ENCODE measurements around the gene POMT2. TPM values are rescaled to one million over a fixed set of nuclear protein-coding genes. Genes with fewer than 3 reads are reported as not detected.

Gene POMT2
- total and polyA plus RNA-seq, 11 donors: 7.0 to 27.6 (median 15.3) TPM

- TF ChIP-seq CTCF (IDR thresholded peaks at IDR 0.05): no peak
- no peak for TF ChIP-seq POLR2A (IDR thresholded peaks at IDR 0.05)
- intact Hi-C loops (cut with DNase I): loop anchor here in 1 of 10 donors (10.0 kb wide), 1 partner anchor 258 kb away; no protein-coding TSS in a partner anchor
- Histone ChIP-seq H3K36me3 (peaks cover 0 to 80% (median 44%) of the 10 kb centered on the region in 9 donors), H3K9me3 (no peaks in the 10 kb centered on the region), H3K4me3 (no peak overlapping the region), H3K27ac (no peak overlapping the region), H3K27me3 (no peaks in the 10 kb centered on the region), H3K4me1 (no peaks in the 10 kb centered on the region)
- WGBS, 4 donors: 87 to 94% (median 89%) methylated on average over 8 of the region's 8 CpGs
- ATAC-seq (no peak), DNase-seq (no peak)
These were observed 23.8 kb downstream of the POMT2 start for GRCh38 chr14:77296906-77297305.

DNA sequence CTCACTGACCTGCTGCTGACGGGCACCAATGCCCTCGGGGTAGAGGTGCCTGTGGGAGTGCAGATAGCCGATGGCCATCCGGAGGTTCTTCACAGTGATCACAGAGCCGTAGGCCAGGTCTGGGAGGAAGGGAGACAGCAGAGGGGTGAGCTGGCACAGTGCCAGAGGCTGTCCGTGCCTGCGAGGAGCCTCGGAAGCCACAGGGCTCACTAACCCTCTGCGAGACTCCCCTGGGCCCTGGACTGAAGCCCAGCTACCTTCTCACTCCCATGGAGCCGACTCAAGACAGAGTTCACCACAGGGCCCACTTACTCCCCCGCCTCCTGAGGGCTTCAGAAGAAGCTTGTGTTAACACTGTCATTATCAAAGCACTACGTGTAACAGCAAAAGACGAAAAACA lies 24.5 kb downstream of the POMT2 start:
- no peak for ATAC-seq

DNA sequence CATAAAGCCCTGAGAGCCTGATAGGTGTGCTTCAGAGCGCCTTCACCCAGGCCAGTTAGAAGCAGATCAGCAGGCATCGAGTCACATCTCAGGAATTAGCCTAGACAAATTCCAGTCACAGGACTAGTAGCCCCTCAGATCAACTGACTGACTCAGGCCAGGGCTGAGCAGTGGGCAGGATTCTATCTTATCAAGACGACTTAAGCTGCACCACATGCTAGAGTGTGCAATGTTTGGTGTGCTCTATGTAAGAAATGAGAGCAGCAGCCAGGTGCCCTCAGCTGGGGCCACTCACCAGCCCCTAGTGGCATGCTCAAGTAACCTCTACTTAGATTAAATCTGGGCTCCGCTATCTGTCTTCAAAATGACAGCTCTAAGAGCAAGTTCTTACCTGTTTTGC lies 30.0 kb downstream of the POMT2 start:
- H3K27me3 ChIP-seq: no peaks in the 10 kb centered on the region
- ATAC-seq (no peak), DNase-seq (no peak)
- no peak for TF ChIP-seq CTCF (IDR thresholded peaks at IDR 0.05)
- TF ChIP-seq POLR2A (IDR thresholded peaks at IDR 0.05): no peak
- peaks cover 0 to 94% (median 55%) of the 10 kb centered on the region in 9 donors for H3K36me3 ChIP-seq
- 73 to 84% (median 80%) methylated on average over 4 of the region's 4 CpGs for WGBS, 4 donors
- H3K27ac ChIP-seq: no peak overlapping the region
- intact Hi-C loops (cut with DNase I): loop anchor here in 1 of 10 donors (10.0 kb wide), 1 partner anchor 264 kb away; no protein-coding TSS in a partner anchor
- H3K9me3 ChIP-seq: no peaks in the 10 kb centered on the region
- H3K4me3 ChIP-seq: no peak overlapping the region
- H3K4me1 ChIP-seq: no peaks in the 10 kb centered on the region

More for the DNA sequence above, 24.5 kb downstream of the POMT2 start:
- Histone ChIP-seq H3K27me3 (no peaks in the 10 kb centered on the region), H3K4me1 (no peaks in the 10 kb centered on the region), H3K27ac (no peak overlapping the region), H3K36me3 (peaks cover 0 to 83% (median 44%) of the 10 kb centered on the region in 9 donors), H3K9me3 (no peaks in the 10 kb centered on the region), H3K4me3 (no peak overlapping the region)
- no peak for TF ChIP-seq CTCF (IDR thresholded peaks at IDR 0.05)
- TF ChIP-seq POLR2A (IDR thresholded peaks at IDR 0.05): no peak
- WGBS, 4 donors: 73 to 81% (median 75%) methylated on average over 11 to 13 of the region's 13 CpGs
- no peak for DNase-seq
- intact Hi-C loops (cut with DNase I): loop anchor here in 1 of 10 donors (10.0 kb wide), 1 partner anchor 259 kb away; no protein-coding TSS in a partner anchor

GRCh38 chr14:77286576-77286975 lies 34.1 kb downstream of the POMT2 start:
- Histone ChIP-seq H3K9me3 (no peaks in the 10 kb centered on the region), H3K4me1 (no peaks in the 10 kb centered on the region), H3K27ac (no peak overlapping the region), H3K4me3 (no peak overlapping the region), H3K27me3 (no peaks in the 10 kb centered on the region), H3K36me3 (peaks cover 2 to 99% (median 75%) of the 10 kb centered on the region in 9 donors)
- DNase-seq (no peak), ATAC-seq (no peak)
- 91 to 95% (median 93%) methylated on average over 5 of the region's 5 CpGs for WGBS, 4 donors
- TF ChIP-seq CTCF (IDR thresholded peaks at IDR 0.05): no peak
- TF ChIP-seq POLR2A (IDR thresholded peaks at IDR 0.05): no peak
- intact Hi-C loops (cut with DNase I): no loop called here

Data from heart left ventricle (tissue), 16 donors.